HPDE6-E6E7 (cell line): ENCODE results near the gene MUCL1.

Experiments
- DNase-seq: peaks from one replicate; pipeline ENCODE4 v3.0.0; 2011; ENCODE audit warnings: missing footprints; ENCODE audit errors: extremely low spot score

The MUCL1 gene

GRCh38 chr12:54891717-54892478 is 37.6 kb downstream of the MUCL1 start:
- no peak for DNase-seq
